Astrocyte (in vitro differentiated cells and primary cell): ENCODE measurements around the gene ACOT2. TPM values are rescaled to one million over a fixed set of nuclear protein-coding genes. Genes with fewer than 3 reads are reported as not detected.
"Not testable (repeated sequence)": the region's sequence is repeated elsewhere in the genome, so short reads cannot be mapped to it uniquely, and the experiment has no call there.

Experiments
- DNase-seq: peaks from one replicate; pipeline ENCODE4 v3.0.0-alpha.2; 2010; ENCODE audit warnings: low read depth
- FAIRE-seq: peaks from 2 replicates; lab custom pipeline; 2011; peaks lifted over from hg19 to GRCh38; lab: Jason Lieb, UNC
- H2AFZ ChIP-seq: 2 replicates; pipeline ENCODE4 v1.6.0; 2012; ENCODE audit warnings: low read depth, low read length, inconsistent platforms
- H3K27ac ChIP-seq: 2 replicates; pipeline ENCODE4 v1.5.1; 2011; ENCODE audit warnings: low read depth, low read length, inconsistent platforms
- H3K27me3 ChIP-seq: 2 replicates; pipeline ENCODE4 v1.6.0; 2011; ENCODE audit warnings: low read length, inconsistent platforms; ENCODE audit not compliant: insufficient read depth
- H3K36me3 ChIP-seq: 2 replicates; pipeline ENCODE4 v1.5.1; 2011; ENCODE audit warnings: low read length, inconsistent platforms; ENCODE audit not compliant: insufficient read depth
- H3K4me1 ChIP-seq: 2 replicates; pipeline ENCODE4 v1.5.1; 2011; ENCODE audit warnings: low read length, inconsistent platforms; ENCODE audit not compliant: insufficient read depth
- H3K4me2 ChIP-seq: 2 replicates; pipeline ENCODE4 v1.6.0; 2012; ENCODE audit warnings: low read length, inconsistent platforms
- H3K4me3 ChIP-seq: 2 replicates; pipeline ENCODE4 v1.5.1; 2011; ENCODE audit warnings: low read depth, mild to moderate bottlenecking, low read length, inconsistent platforms; ENCODE audit not compliant: insufficient read depth
- H3K79me2 ChIP-seq: 2 replicates; pipeline ENCODE4 v1.6.0; 2012; ENCODE audit warnings: mild to moderate bottlenecking, low read length, inconsistent platforms; ENCODE audit not compliant: insufficient read depth
- H3K9ac ChIP-seq: 2 replicates; pipeline ENCODE4 v1.6.0; 2012; ENCODE audit warnings: mild to moderate bottlenecking, low read length, inconsistent platforms
- H3K9me3 ChIP-seq: 2 replicates; pipeline ENCODE4 v1.5.1; 2012; ENCODE audit warnings: low read depth, mild to moderate bottlenecking, low read length, inconsistent platforms; ENCODE audit not compliant: insufficient read depth
- H4K20me1 ChIP-seq: 2 replicates; pipeline ENCODE4 v1.6.0; 2012; ENCODE audit warnings: low read length, inconsistent platforms; ENCODE audit not compliant: insufficient read depth
- H3K27ac Mint-ChIP-seq: one replicate; pipeline ENCODE4 v1.8.0; 2021; ENCODE audit warnings: mild to moderate bottlenecking, mixed read lengths; ENCODE audit not compliant: unreplicated experiment
- H3K27me3 Mint-ChIP-seq: one replicate; pipeline ENCODE4 v1.8.0; 2021; ENCODE audit warnings: low read depth, mixed read lengths; ENCODE audit not compliant: unreplicated experiment
- H3K36me3 Mint-ChIP-seq: one replicate; pipeline ENCODE4 v1.8.0; 2021; ENCODE audit warnings: low read depth, mixed read lengths; ENCODE audit not compliant: unreplicated experiment
- H3K4me1 Mint-ChIP-seq: one replicate; pipeline ENCODE4 v1.8.0; 2021; ENCODE audit warnings: low read depth, mixed read lengths; ENCODE audit not compliant: unreplicated experiment
- H3K4me3 Mint-ChIP-seq: one replicate; pipeline ENCODE4 v1.8.0; 2021; ENCODE audit warnings: mild to moderate bottlenecking, moderate library complexity, mixed read lengths; ENCODE audit not compliant: unreplicated experiment
- H3K9me3 Mint-ChIP-seq: one replicate; pipeline ENCODE4 v1.8.0; 2021; ENCODE audit warnings: mild to moderate bottlenecking, mixed read lengths; ENCODE audit not compliant: unreplicated experiment
- EZH2 ChIP-seq: IDR thresholded peaks from 2 replicates; pipeline ENCODE4 v1.6.1; 2012; ENCODE audit warnings: mild to moderate bottlenecking, low read length, inconsistent platforms; ENCODE audit not compliant: insufficient read depth
- total RNA-seq: library from RNA; stranded (reverse); gene quantifications from 2 replicates; pipeline ENCODE4 v1.2.1, GENCODE V29; 2021
- TF ChIP-seq, protein P1 (sequence below): IDR thresholded peaks from 2 replicates; pipeline ENCODE4 v1.5.1; 2011; ENCODE audit warnings: low read depth, mild to moderate bottlenecking, inconsistent platforms, low read length, moderate library complexity; ENCODE audit not compliant: insufficient read depth

ACOT2 gene
- total RNA-seq, 1 donor from 2014 or later: 15.7 TPM

DNA sequence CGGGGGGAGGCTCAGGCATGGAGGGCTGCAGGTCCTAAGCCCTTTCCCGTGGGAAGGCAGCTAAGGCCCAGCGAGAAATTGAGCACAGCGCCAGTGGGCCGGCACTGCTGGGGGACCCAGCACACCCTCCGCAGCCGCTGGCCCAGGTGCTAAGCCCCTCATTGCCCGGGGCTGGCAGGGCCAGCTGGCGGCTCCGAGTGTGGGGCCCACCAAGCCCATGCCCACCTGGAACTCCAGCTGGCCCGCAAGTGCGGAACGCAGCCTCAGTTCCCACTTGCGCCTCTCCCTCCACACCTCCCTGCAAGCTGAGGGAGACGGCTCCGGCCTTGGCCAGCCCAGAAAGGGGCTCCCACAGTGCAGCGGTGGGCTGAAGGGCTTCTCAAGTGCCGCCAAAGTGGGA is 2.6 kb upstream of the ACOT2 start:
- H3K9me3 Mint-ChIP-seq: peaks cover 11% of the 10 kb centered on the region
- not testable (repeated sequence) for H3K4me3 ChIP-seq, H4K20me1 ChIP-seq, H3K27me3 Mint-ChIP-seq, FAIRE-seq, H3K27ac ChIP-seq, H3K4me2 ChIP-seq, H3K36me3 ChIP-seq, H2AFZ ChIP-seq, H3K27ac Mint-ChIP-seq, H3K4me1 Mint-ChIP-seq, DNase-seq, H3K9ac ChIP-seq, H3K4me3 Mint-ChIP-seq, H3K9me3 ChIP-seq, H3K36me3 Mint-ChIP-seq, H3K27me3 ChIP-seq
- Histone ChIP-seq H3K4me1 (peaks cover 13% of the 10 kb centered on the region), H3K79me2 (peaks cover 11% of the 10 kb centered on the region)

DNA sequence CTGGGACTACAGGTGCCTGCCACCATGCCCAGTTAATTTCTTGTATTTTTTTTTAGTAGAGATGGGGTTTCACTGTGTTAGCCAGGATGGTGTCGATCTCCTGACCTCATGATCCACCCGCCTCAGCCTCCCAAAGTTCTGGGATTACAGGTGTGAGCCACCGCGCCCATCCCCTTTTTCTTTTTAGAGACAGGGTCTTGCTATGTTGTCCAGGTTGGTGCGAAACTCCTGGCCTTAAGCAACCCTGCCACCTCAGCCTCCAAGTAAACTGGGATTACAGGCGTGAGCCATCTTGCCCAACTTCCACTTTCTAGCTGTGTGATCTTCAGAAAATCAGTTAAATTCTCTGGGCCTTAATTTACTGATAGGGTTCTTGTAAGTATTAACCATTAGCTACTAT is 2.1 kb upstream of the ACOT2 start:
- peaks cover 11% of the 10 kb centered on the region for H3K79me2 ChIP-seq
- not testable (repeated sequence) for H3K27me3 Mint-ChIP-seq, H3K27me3 ChIP-seq, H3K27ac Mint-ChIP-seq, H3K36me3 ChIP-seq, H3K4me3 Mint-ChIP-seq, H3K4me2 ChIP-seq, H3K9ac ChIP-seq, H3K9me3 ChIP-seq, H3K27ac ChIP-seq, H3K4me1 Mint-ChIP-seq, DNase-seq, H4K20me1 ChIP-seq, H3K36me3 Mint-ChIP-seq, H2AFZ ChIP-seq, FAIRE-seq, H3K4me3 ChIP-seq, H3K9me3 Mint-ChIP-seq
- peaks cover 13% of the 10 kb centered on the region for H3K4me1 ChIP-seq

DNA sequence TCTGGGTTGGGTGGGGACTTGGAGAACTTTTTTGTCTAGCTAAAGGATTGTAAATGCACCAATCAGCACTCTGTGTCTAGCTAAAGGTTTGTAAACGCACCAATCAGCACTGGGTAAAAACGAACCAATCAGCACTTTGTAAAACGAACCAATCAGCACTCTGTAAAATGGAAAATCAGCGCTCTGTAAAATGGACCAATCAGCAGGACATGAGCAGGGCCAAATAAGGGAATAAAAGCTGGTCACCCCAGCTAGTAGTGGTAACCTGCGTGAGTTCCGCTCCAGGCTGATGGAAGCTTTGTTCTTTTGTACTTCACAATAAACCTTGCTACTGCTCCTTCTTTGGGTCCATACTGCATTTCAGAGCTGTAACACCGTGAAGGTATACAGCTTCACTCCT is 1.7 kb upstream of the ACOT2 start:
- H3K79me2 ChIP-seq: peaks cover 11% of the 10 kb centered on the region
- H2AFZ ChIP-seq: no peak overlapping the region
- H3K4me2 ChIP-seq: peak overlapping the region; percentile 84
- TF ChIP-seq EZH2: no peak
- TF ChIP-seq, protein P1, sequence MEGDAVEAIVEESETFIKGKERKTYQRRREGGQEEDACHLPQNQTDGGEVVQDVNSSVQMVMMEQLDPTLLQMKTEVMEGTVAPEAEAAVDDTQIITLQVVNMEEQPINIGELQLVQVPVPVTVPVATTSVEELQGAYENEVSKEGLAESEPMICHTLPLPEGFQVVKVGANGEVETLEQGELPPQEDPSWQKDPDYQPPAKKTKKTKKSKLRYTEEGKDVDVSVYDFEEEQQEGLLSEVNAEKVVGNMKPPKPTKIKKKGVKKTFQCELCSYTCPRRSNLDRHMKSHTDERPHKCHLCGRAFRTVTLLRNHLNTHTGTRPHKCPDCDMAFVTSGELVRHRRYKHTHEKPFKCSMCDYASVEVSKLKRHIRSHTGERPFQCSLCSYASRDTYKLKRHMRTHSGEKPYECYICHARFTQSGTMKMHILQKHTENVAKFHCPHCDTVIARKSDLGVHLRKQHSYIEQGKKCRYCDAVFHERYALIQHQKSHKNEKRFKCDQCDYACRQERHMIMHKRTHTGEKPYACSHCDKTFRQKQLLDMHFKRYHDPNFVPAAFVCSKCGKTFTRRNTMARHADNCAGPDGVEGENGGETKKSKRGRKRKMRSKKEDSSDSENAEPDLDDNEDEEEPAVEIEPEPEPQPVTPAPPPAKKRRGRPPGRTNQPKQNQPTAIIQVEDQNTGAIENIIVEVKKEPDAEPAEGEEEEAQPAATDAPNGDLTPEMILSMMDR: no peak
- no peaks in the 10 kb centered on the region for H3K27me3 ChIP-seq
- Mint-ChIP-seq H3K27ac (no peak overlapping the region), H3K9me3 (peaks cover 9% of the 10 kb centered on the region), H3K36me3 (peaks cover under 1% of the 10 kb centered on the region), H3K27me3 (peaks cover 5% of the 10 kb centered on the region), H3K4me1 (peaks cover 7% of the 10 kb centered on the region), H3K4me3 (no peak overlapping the region)
- no peak overlapping the region for H3K9ac ChIP-seq
- H4K20me1 ChIP-seq: peaks cover 3% of the 10 kb centered on the region
- H3K4me1 ChIP-seq: peaks cover 13% of the 10 kb centered on the region
- H3K36me3 ChIP-seq: no peaks in the 10 kb centered on the region
- H3K27ac ChIP-seq: no peak overlapping the region
- H3K9me3 ChIP-seq: no peaks in the 10 kb centered on the region
- DNase-seq (no peak), FAIRE-seq (no peak)
- H3K4me3 ChIP-seq: no peak overlapping the region
